Measurements from ENCODE around the gene SUCO. TPM values are rescaled to one million over a fixed set of nuclear protein-coding genes. Genes with fewer than 3 reads are reported as not detected.

Gene SUCO
- total RNA-seq, 1 donor, result 41.6 TPM

DNA sequence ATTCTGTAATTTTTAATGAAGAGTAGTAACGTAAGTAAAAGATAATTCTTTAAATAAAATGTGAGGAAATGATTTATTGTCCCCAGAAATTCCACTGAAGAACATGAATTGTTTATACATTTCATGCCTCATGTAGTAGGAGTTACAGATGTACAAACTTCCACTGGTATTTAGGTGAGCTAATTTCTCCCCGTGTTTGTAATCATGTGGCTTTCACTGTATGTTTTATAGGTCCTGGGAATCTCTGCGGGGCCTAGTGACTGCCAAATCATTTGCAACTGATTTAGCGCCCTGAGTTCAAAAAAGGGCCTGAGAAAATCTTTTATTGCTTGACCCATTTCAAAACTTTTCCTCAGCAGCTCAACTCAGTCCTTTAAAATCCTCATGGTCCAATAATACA, 95.5 kb downstream of the SUCO start:
- no peak overlapping the region for H2AFZ ChIP-seq (ENCODE audit: low read length)
- no peaks in the 10 kb centered on the region for H4K20me1 ChIP-seq (ENCODE audit: insufficient read depth, low read length)
- no peak overlapping the region for H3K4me3 ChIP-seq (ENCODE audit: insufficient read depth, low read length)
- no peaks in the 10 kb centered on the region for H3K9me3 ChIP-seq (ENCODE audit: low read depth, low read length)
- H3K4me1 ChIP-seq (ENCODE audit: insufficient read depth, low read length), result peaks cover 14% of the 10 kb centered on the region
- no peak for TF ChIP-seq CTCF (IDR thresholded peaks at IDR 0.05; ENCODE audit: extremely low read depth, low read depth, low read length)
- no peaks in the 10 kb centered on the region for H3K36me3 ChIP-seq (ENCODE audit: insufficient read depth, low read length)
- DNase-seq (ENCODE audit: insufficient read length, low spot score, missing footprints), result no peak
- no peaks in the 10 kb centered on the region for H3K27me3 ChIP-seq (ENCODE audit: insufficient read depth, low read length)
- H3K27ac ChIP-seq (ENCODE audit: low read depth, low read length), result no peak overlapping the region
- no peaks in the 10 kb centered on the region for H3K79me2 ChIP-seq (ENCODE audit: insufficient read depth, low read length)
- H3K4me2 ChIP-seq (ENCODE audit: insufficient read depth, low read length), result no peak overlapping the region

DNA sequence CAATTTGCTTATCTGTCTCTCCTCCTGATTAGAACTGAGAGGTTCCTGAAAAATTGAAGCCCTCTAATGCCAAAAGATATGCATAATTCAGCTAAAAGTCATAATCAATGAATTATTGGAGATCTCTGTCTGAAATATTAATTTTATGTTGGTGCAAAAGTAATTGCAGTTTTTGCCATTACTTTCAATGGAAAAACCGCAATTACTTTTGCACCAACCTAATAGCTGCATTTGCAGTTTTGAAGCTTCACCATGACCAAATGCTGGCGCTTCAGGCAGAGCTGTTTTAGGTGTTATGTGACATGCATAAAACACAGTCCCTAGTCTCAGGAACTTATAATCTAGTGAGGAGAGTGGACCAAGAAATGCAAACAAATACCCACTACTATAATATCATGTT, 96.2 kb downstream of the SUCO start:
- no peak overlapping the region for H3K27ac ChIP-seq (ENCODE audit: low read depth, low read length)
- no peak for DNase-seq (ENCODE audit: insufficient read length, low spot score, missing footprints)
- H4K20me1 ChIP-seq (ENCODE audit: insufficient read depth, low read length), result no peaks in the 10 kb centered on the region
- no peaks in the 10 kb centered on the region for H3K36me3 ChIP-seq (ENCODE audit: insufficient read depth, low read length)
- no peaks in the 10 kb centered on the region for H3K79me2 ChIP-seq (ENCODE audit: insufficient read depth, low read length)
- peaks cover 14% of the 10 kb centered on the region for H3K4me1 ChIP-seq (ENCODE audit: insufficient read depth, low read length)
- no peak overlapping the region for H2AFZ ChIP-seq (ENCODE audit: low read length)
- no peak overlapping the region for H3K4me3 ChIP-seq (ENCODE audit: insufficient read depth, low read length)
- no peak for TF ChIP-seq CTCF (IDR thresholded peaks at IDR 0.05; ENCODE audit: extremely low read depth, low read depth, low read length)
- no peak overlapping the region for H3K4me2 ChIP-seq (ENCODE audit: insufficient read depth, low read length)
- H3K9me3 ChIP-seq (ENCODE audit: low read depth, low read length), result no peaks in the 10 kb centered on the region
- no peaks in the 10 kb centered on the region for H3K27me3 ChIP-seq (ENCODE audit: insufficient read depth, low read length)

- H3K9me3 ChIP-seq (ENCODE audit: low read depth, low read length), result no peaks in the 10 kb centered on the region
Observed at GRCh38 chr1:172629638-172630037, 96.7 kb downstream of the SUCO start.

More at GRCh38 chr1:172629638-172630037, 96.7 kb downstream of the SUCO start:
- Histone ChIP-seq H3K4me1 (ENCODE audit: insufficient read depth, low read length) (peaks cover 14% of the 10 kb centered on the region), H4K20me1 (ENCODE audit: insufficient read depth, low read length) (no peaks in the 10 kb centered on the region), H3K27ac (ENCODE audit: low read depth, low read length) (no peak overlapping the region), H3K27me3 (ENCODE audit: insufficient read depth, low read length) (no peaks in the 10 kb centered on the region), H3K4me2 (ENCODE audit: insufficient read depth, low read length) (peak overlapping the region; percentile 20), H3K79me2 (ENCODE audit: insufficient read depth, low read length) (no peaks in the 10 kb centered on the region), H2AFZ (ENCODE audit: low read length) (peak overlapping the region; percentile 16), H3K36me3 (ENCODE audit: insufficient read depth, low read length) (no peaks in the 10 kb centered on the region), H3K4me3 (ENCODE audit: insufficient read depth, low read length) (no peak overlapping the region)
- DNase-seq (ENCODE audit: insufficient read length, low spot score, missing footprints), result no peak
- no peak for TF ChIP-seq CTCF (IDR thresholded peaks at IDR 0.05; ENCODE audit: extremely low read depth, low read depth, low read length)
